CD14-positive monocyte (primary cell): ENCODE measurements around the gene ME3. TPM values are rescaled to one million over a fixed set of nuclear protein-coding genes. Genes with fewer than 3 reads are reported as not detected.

ENCODE experiments used
- DNase-seq, 3 donors: peaks; one replicate each; pipeline ENCODE4 v3.0.0-alpha.2; 2011 to 2022
- H2AFZ ChIP-seq: 2 replicates; pipeline ENCODE4 v1.6.0; 2012; ENCODE audit warnings: mild to moderate bottlenecking, low read depth, low read length, inconsistent platforms; ENCODE audit not compliant: insufficient read depth, poor library complexity, severe bottlenecking
- H3K27ac ChIP-seq, 2 donors: 1 replicate in 1 of 2; 2 replicates in 1 of 2; pipeline ENCODE4 v1.5.1; 2012 to 2013; ENCODE audit warnings: low read length in 2 of 2, control low read depth in 1 of 2, inconsistent platforms in 1 of 2, low read depth in 1 of 2, mild to moderate bottlenecking in 1 of 2
- H3K27me3 ChIP-seq, 2 donors: one replicate each; pipeline versions ENCODE4 v1.6.0 to v1.6.1; 2011 to 2013; ENCODE audit warnings: low read length in 2 of 2; ENCODE audit not compliant: control insufficient read depth in 2 of 2, insufficient read depth in 2 of 2
- H3K36me3 ChIP-seq, 2 donors: replicated peaks in 1 of 2; 1 replicate in 1 of 2; 2 replicates in 1 of 2; pipeline versions ENCODE4 v1.5.1 to v1.6.1; 2012 to 2013; ENCODE audit warnings: low read length in 2 of 2, control low read depth in 1 of 2, inconsistent platforms in 1 of 2, mild to moderate bottlenecking in 1 of 2; ENCODE audit not compliant: insufficient read depth in 2 of 2, control insufficient read depth in 1 of 2
- H3K4me1 ChIP-seq, 2 donors: 1 replicate in 1 of 2; 2 replicates in 1 of 2; pipeline versions ENCODE4 v1.5.1 to v1.6.1; 2012 to 2013; ENCODE audit warnings: low read length in 2 of 2, control low read depth in 1 of 2, inconsistent platforms in 1 of 2, mild to moderate bottlenecking in 1 of 2, moderate library complexity in 1 of 2; ENCODE audit not compliant: insufficient read depth in 2 of 2, control insufficient read depth in 1 of 2
- H3K4me2 ChIP-seq: replicated peaks from 2 replicates; pipeline ENCODE3; 2012; ENCODE audit warnings: low read length, moderate library complexity, mild to moderate bottlenecking; ENCODE audit not compliant: poor library complexity, severe bottlenecking; ENCODE audit errors: extremely low read depth
- H3K4me3 ChIP-seq, 3 experiments: fragments of 200-600 bp in 1 of 3; sonication (generic) in 1 of 3; replicated peaks in 1 of 3; 1 replicate in 2 of 3; 2 replicates in 1 of 3; pipeline ENCODE4 v1.5.1; 2011 to 2013; ENCODE audit warnings: low read length in 3 of 3, mild to moderate bottlenecking in 3 of 3, control low read depth in 2 of 3, low read depth in 2 of 3, inconsistent platforms in 1 of 3, moderate library complexity in 1 of 3
- H3K79me2 ChIP-seq: 2 replicates; pipeline ENCODE4 v1.6.0; 2012; ENCODE audit warnings: mild to moderate bottlenecking, control low read depth, inconsistent platforms, low read length, moderate library complexity; ENCODE audit not compliant: insufficient read depth
- H3K9ac ChIP-seq: 2 replicates; pipeline ENCODE4 v1.6.0; 2017; ENCODE audit warnings: low read length, mild to moderate bottlenecking; ENCODE audit not compliant: insufficient read depth, poor library complexity, severe bottlenecking
- H3K9me3 ChIP-seq, 2 donors: replicated peaks in 1 of 2; 1 replicate in 1 of 2; 2 replicates in 1 of 2; pipeline versions ENCODE4 v1.5.1 to v1.6.1; 2012 to 2013; ENCODE audit warnings: low read length in 2 of 2, control low read depth in 1 of 2; ENCODE audit not compliant: control insufficient read depth in 1 of 2, insufficient read depth in 1 of 2
- H4K20me1 ChIP-seq: 2 replicates; pipeline ENCODE4 v1.6.0; 2012; ENCODE audit warnings: mild to moderate bottlenecking, low read length, control low read depth, moderate library complexity; ENCODE audit not compliant: insufficient read depth
- H3K27ac Mint-ChIP-seq, 7 donors: one replicate each; pipeline ENCODE4 v1.8.0; 2020; ENCODE audit warnings: mild to moderate bottlenecking in 7 of 7, mixed read lengths in 7 of 7, moderate library complexity in 6 of 7, inconsistent platforms in 2 of 7
- H3K27me3 Mint-ChIP-seq, 3 donors: one replicate each; pipeline ENCODE4 v1.8.0; 2021 to 2022; ENCODE audit warnings: low read depth in 3 of 3, mild to moderate bottlenecking in 3 of 3, mixed read lengths in 3 of 3, moderate library complexity in 3 of 3, inconsistent platforms in 1 of 3
- H3K36me3 Mint-ChIP-seq, 2 donors: one replicate each; pipeline ENCODE4 v1.8.0; 2020; ENCODE audit warnings: mixed read lengths in 2 of 2, inconsistent platforms in 1 of 2, mild to moderate bottlenecking in 1 of 2
- H3K4me1 Mint-ChIP-seq: one replicate; pipeline ENCODE4 v1.8.0; 2020; ENCODE audit warnings: mild to moderate bottlenecking, mixed read lengths
- H3K4me3 Mint-ChIP-seq, 2 donors: one replicate each; pipeline ENCODE4 v1.8.0; 2020; ENCODE audit warnings: mild to moderate bottlenecking in 2 of 2, mixed read lengths in 2 of 2, moderate library complexity in 1 of 2
- H3K9me3 Mint-ChIP-seq, 7 donors: one replicate each; pipeline ENCODE4 v1.8.0; 2020 to 2022; ENCODE audit warnings: mixed read lengths in 7 of 7, mild to moderate bottlenecking in 6 of 7, moderate library complexity in 6 of 7, inconsistent platforms in 2 of 7
- WGBS: methylation state at CpG from one replicate; pipeline ENCODE4 v1.1.5; 2013; ENCODE audit warnings: missing lambda C conversion rate; ENCODE audit not compliant: insufficient coverage; 5-methylcytosine and 5-hydroxymethylcytosine counted together
- intact Hi-C, 2 donors: fragments of 100-400 bp; cut with micrococcal nuclease; formaldehyde crosslinking; loops; one replicate each; pipeline versions ENCODE4 v1.15.0 to v1.15.1; 2023
- polyA plus RNA-seq, 3 donors: library from polyadenylated mRNA; depleted of rRNA in 1 of 3; unstranded in 2 of 3; stranded (reverse) in 1 of 3; fragments of 300-500 nt in 2 of 3; fragments of >200 nt in 1 of 3; fragmentation: Illumina TruSeq in 2 of 3; gene quantifications; 1 replicate in 2 of 3; 2 replicates in 1 of 3; pipeline ENCODE4 v1.2.3, GENCODE V29; 2012 to 2021
- TF ChIP-seq, protein P1 (sequence below): fragments of 200-600 bp; IDR thresholded peaks from one replicate; pipeline ENCODE4 v1.8.0; 2022; ENCODE audit warnings: antibody characterized with exemption, mild to moderate bottlenecking

The ME3 gene
- polyA plus RNA-seq, 3 donors = 0.31 to 3.0 (median 0.42) TPM

DNA sequence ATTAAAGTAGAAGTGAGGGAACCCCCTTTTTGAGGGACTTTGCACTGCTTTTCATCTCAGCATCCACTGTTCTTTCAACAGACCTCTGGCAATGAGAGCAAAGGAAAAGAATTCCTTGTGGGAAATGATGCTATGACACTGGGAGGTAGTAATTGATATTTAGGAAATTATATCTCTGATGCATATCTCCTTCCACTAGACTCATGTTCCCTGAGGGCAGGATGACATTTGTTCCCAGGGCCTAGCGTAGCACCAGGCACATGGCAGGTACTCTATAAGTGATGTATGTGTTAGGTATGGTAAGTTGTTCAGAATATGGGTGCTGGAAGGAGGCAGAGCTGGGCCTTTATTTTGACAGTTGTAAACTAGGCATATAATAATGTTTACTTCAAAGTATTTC lies 154.9 kb downstream of the ME3 start:
- no peak overlapping the region for H3K27ac Mint-ChIP-seq
- Histone ChIP-seq H3K9me3 (no peaks in the 10 kb centered on the region), H3K4me2 (no peak overlapping the region), H3K4me1 (peaks cover 8 to 12% of the 10 kb centered on the region in 2 donors), H3K79me2 (no peaks in the 10 kb centered on the region), H3K36me3 (no peaks in the 10 kb centered on the region), H4K20me1 (no peaks in the 10 kb centered on the region), H3K9ac (no peak overlapping the region), H3K4me3 (no peak overlapping the region), H3K27me3 (no peaks in the 10 kb centered on the region), H2AFZ (no peak overlapping the region), H3K27ac (no peak overlapping the region)
- intact Hi-C loops = no loop called here
- TF ChIP-seq, protein P1, sequence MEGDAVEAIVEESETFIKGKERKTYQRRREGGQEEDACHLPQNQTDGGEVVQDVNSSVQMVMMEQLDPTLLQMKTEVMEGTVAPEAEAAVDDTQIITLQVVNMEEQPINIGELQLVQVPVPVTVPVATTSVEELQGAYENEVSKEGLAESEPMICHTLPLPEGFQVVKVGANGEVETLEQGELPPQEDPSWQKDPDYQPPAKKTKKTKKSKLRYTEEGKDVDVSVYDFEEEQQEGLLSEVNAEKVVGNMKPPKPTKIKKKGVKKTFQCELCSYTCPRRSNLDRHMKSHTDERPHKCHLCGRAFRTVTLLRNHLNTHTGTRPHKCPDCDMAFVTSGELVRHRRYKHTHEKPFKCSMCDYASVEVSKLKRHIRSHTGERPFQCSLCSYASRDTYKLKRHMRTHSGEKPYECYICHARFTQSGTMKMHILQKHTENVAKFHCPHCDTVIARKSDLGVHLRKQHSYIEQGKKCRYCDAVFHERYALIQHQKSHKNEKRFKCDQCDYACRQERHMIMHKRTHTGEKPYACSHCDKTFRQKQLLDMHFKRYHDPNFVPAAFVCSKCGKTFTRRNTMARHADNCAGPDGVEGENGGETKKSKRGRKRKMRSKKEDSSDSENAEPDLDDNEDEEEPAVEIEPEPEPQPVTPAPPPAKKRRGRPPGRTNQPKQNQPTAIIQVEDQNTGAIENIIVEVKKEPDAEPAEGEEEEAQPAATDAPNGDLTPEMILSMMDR = no peak
- no CpG with 5 or more reads among the region's 1 CpG for WGBS
- DNase-seq = no peak
- H3K4me1 Mint-ChIP-seq = peaks cover 11% of the 10 kb centered on the region
- H3K36me3 Mint-ChIP-seq = no peaks in the 10 kb centered on the region
- peaks cover 0 to 3% (median 2%) of the 10 kb centered on the region in 7 donors for H3K9me3 Mint-ChIP-seq
- no peak overlapping the region for H3K4me3 Mint-ChIP-seq
- H3K27me3 Mint-ChIP-seq = peaks cover 0 to 2% (median 0%) of the 10 kb centered on the region in 3 donors

DNA sequence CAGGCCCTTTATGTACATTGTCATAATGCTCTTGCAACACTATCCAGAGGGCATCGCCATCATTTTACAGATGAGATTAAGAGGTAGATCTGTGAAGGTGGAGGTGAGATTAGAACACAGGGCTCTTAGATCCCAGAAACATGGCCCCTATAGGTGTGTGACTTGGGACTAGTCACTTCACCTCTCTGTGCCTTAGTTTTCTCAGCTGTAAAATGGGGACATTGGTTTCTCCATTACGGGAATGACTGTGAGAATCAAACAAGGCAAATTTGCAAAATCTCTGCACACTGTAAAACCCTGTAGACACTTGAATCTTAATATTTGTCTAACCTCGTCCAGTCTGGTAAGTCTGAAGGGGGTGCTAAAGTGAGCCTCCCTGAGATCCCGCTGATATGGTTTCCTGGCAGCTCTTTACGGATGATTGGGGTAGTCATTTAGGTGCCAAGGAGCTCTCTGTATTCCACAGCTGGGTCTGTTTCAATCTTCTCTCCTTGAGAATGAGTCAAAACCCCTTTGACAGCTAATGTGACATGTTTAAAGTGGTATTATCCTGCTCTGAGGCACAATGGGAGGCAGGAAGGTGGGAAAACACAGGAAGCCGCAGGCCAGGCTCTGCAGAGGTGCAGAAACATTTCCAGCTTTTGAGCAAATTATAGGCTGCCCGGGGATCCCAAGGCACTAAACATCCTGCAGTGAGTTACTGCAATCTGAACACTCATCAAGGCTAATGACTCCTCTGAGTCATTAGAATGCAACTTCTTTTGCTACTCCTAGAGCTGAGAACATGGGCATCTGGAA lies 156.9 kb downstream of the ME3 start:
- Histone ChIP-seq H2AFZ (no peak overlapping the region), H3K79me2 (no peaks in the 10 kb centered on the region), H3K4me3 (no peak overlapping the region), H3K9ac (no peak overlapping the region), H3K27me3 (no peaks in the 10 kb centered on the region), H3K27ac (no peak overlapping the region), H3K4me1 (peaks cover 14 to 18% of the 10 kb centered on the region in 2 donors), H3K4me2 (no peak overlapping the region), H3K36me3 (no peaks in the 10 kb centered on the region), H4K20me1 (no peaks in the 10 kb centered on the region), H3K9me3 (no peaks in the 10 kb centered on the region)
- no peak overlapping the region for H3K27ac Mint-ChIP-seq
- H3K36me3 Mint-ChIP-seq = no peaks in the 10 kb centered on the region
- peaks cover 0 to 2% (median 0%) of the 10 kb centered on the region in 7 donors for H3K9me3 Mint-ChIP-seq
- H3K4me3 Mint-ChIP-seq = no peak overlapping the region
- no peak for DNase-seq
- TF ChIP-seq, protein P1 = no peak
- peaks cover 0 to 2% (median 0%) of the 10 kb centered on the region in 3 donors for H3K27me3 Mint-ChIP-seq
- H3K4me1 Mint-ChIP-seq = peaks cover 11% of the 10 kb centered on the region
- intact Hi-C loops = no loop called here
- WGBS = 100% methylated on average over 1 of the region's 7 CpGs
